ENCODE results near the gene GNPTAB.
"Not testable (repeated sequence)": the region's sequence is repeated elsewhere in the genome, so short reads cannot be mapped to it uniquely, and the experiment has no call there.

The GNPTAB gene

GRCh38 chr12:101850199-101850598, 19.4 kb upstream of the GNPTAB start:
- no peak for DNase-seq

GRCh38 chr12:101847325-101847724, 16.6 kb upstream of the GNPTAB start:
- no peak for DNase-seq

- no peak for DNase-seq
These were observed 14.5 kb upstream of the GNPTAB start for GRCh38 chr12:101845137-101845711.

GRCh38 chr12:101841069-101841468, 10.3 kb upstream of the GNPTAB start:
- DNase-seq, result no peak

- DNase-seq, result no peak
These were observed 8.8 kb upstream of the GNPTAB start for GRCh38 chr12:101839324-101840283.

GRCh38 chr12:101838628-101839323, 8.0 kb upstream of the GNPTAB start:
- no peak for DNase-seq

- DNase-seq, result no peak
These were observed 1.3 kb upstream of the GNPTAB start for GRCh38 chr12:101832030-101832429.

GRCh38 chr12:101829639-101830366, 956 bp downstream of the GNPTAB start:
- DNase-seq, result no peak

- no peak for DNase-seq
These were observed 2.1 kb downstream of the GNPTAB start for GRCh38 chr12:101828463-101829196.

- DNase-seq, result no peak
These were observed 3.9 kb downstream of the GNPTAB start for GRCh38 chr12:101826766-101827368.

GRCh38 chr12:101824831-101825230, 5.9 kb downstream of the GNPTAB start:
- no peak for DNase-seq

- no peak for DNase-seq
These were observed 6.9 kb downstream of the GNPTAB start for GRCh38 chr12:101823891-101824290.

- DNase-seq, result no peak
These were observed 7.7 kb downstream of the GNPTAB start for GRCh38 chr12:101823039-101823438.

GRCh38 chr12:101819467-101819866, 11.3 kb downstream of the GNPTAB start:
- no peak for DNase-seq

GRCh38 chr12:101818689-101819088, 12.1 kb downstream of the GNPTAB start:
- not testable (repeated sequence) for DNase-seq

GRCh38 chr12:101813117-101813516, 17.6 kb downstream of the GNPTAB start:
- DNase-seq, result no peak

- DNase-seq, result not testable (repeated sequence)
These were observed 18.0 kb downstream of the GNPTAB start for GRCh38 chr12:101812716-101813115.

- DNase-seq, result not testable (repeated sequence)
These were observed 19.4 kb downstream of the GNPTAB start for GRCh38 chr12:101811342-101811741.

GRCh38 chr12:101809208-101809607, 21.6 kb downstream of the GNPTAB start:
- no peak for DNase-seq

GRCh38 chr12:101806265-101806664, 24.5 kb downstream of the GNPTAB start:
- DNase-seq, result no peak

GRCh38 chr12:101804409-101804808, 26.4 kb downstream of the GNPTAB start:
- no peak for DNase-seq

GRCh38 chr12:101803978-101804377, 26.8 kb downstream of the GNPTAB start:
- DNase-seq, result no peak

All from NCI-H510A (cell line).